GM19463 (cell line): ENCODE data around the gene DUSP8.
"Not testable (repeated sequence)": the region's sequence is repeated elsewhere in the genome, so short reads cannot be mapped to it uniquely, and the experiment has no call there.

Source experiments
- ATAC-seq: cut with Tn5 transposase; IDR thresholded peaks from one replicate; pipeline ENCODE4 v1.9.1; 2021; ENCODE audit warnings: mild to moderate bottlenecking, moderate library complexity; ENCODE audit not compliant: unreplicated experiment

Gene DUSP8

GRCh38 chr11:1518301-1518700, 53.8 kb downstream of the DUSP8 start:
- no peak for ATAC-seq

- ATAC-seq = no peak
Observed at GRCh38 chr11:1517117-1518005, 54.7 kb downstream of the DUSP8 start.

- ATAC-seq = no peak
Observed at GRCh38 chr11:1516273-1517067, 55.6 kb downstream of the DUSP8 start.

- no peak for ATAC-seq
Observed at GRCh38 chr11:1515082-1516060, 56.7 kb downstream of the DUSP8 start.

- ATAC-seq = no peak
Observed at GRCh38 chr11:1514336-1515061, 57.6 kb downstream of the DUSP8 start.

GRCh38 chr11:1513326-1514296, 58.5 kb downstream of the DUSP8 start:
- ATAC-seq = no peak

GRCh38 chr11:1512531-1513258, 59.4 kb downstream of the DUSP8 start:
- ATAC-seq = not testable (repeated sequence)

GRCh38 chr11:1511937-1512496, 60.1 kb downstream of the DUSP8 start:
- no peak for ATAC-seq

- ATAC-seq = no peak
Observed at GRCh38 chr11:1510928-1511327, 61.1 kb downstream of the DUSP8 start.

GRCh38 chr11:1510351-1510750, 61.7 kb downstream of the DUSP8 start:
- not testable (repeated sequence) for ATAC-seq

GRCh38 chr11:1509626-1510255, 62.3 kb downstream of the DUSP8 start:
- ATAC-seq = no peak

GRCh38 chr11:1508986-1509385, 63.1 kb downstream of the DUSP8 start:
- ATAC-seq = no peak

GRCh38 chr11:1508491-1508891, 63.6 kb downstream of the DUSP8 start:
- no peak for ATAC-seq

GRCh38 chr11:1507381-1508140, 64.5 kb downstream of the DUSP8 start:
- ATAC-seq = no peak

- no peak for ATAC-seq
Observed at GRCh38 chr11:1506981-1507380, 65.1 kb downstream of the DUSP8 start.

- no peak for ATAC-seq
Observed at GRCh38 chr11:1505480-1505879, 66.6 kb downstream of the DUSP8 start.
